GM18499 (cell line): ENCODE results near the gene WWP2.
"Not testable (repeated sequence)": the region's sequence is repeated elsewhere in the genome, so short reads cannot be mapped to it uniquely, and the experiment has no call there.

Experiments
- ATAC-seq: cut with Tn5 transposase; IDR thresholded peaks from one replicate; pipeline ENCODE4 v1.9.1; 2021; ENCODE audit warnings: moderate number of reproducible peaks; ENCODE audit not compliant: insufficient read depth, unreplicated experiment

WWP2 gene

DNA sequence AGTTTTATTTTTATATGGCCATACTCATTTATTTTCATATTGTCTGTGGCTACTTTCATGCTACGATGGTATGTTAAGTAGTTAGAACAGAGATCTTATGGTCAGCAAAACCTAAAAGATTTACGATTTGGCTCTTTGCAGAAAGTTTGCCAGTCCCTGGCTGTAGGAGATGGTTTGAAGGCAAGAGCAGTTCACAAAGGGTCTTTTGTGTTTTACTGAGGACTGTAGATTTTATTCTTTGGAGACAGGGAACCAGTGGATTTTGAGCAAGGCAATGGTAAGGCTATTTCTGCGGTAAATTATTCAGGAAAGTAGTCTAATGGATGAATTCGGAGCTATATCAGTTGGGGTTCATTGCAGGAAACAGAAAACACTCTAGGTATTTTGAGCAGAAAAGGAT is 90.7 kb downstream of the WWP2 start:
- ATAC-seq, result no peak

- ATAC-seq, result no peak
Measured at GRCh38 chr16:69853481-69853880, 91.3 kb downstream of the WWP2 start.

DNA sequence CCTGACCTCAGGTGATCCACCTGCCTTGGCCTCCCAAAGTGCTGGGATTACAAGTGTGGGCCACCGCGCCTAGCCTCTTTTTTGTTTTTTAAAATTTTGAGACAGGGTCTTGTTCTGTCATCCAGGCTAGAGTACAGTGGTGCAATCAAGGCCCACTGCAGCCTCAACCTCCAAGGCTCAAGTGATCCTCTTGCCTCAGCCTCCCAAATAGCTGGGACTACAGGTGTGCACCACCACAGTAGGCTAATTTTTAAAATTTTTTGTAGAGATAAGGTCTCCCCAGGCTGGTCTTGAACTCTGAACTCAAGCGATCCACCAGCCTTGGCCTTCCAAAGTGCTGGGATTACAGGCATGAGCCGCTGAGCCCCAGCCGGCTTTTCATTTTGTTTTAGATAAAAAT is 92.6 kb downstream of the WWP2 start:
- ATAC-seq, result not testable (repeated sequence)

DNA sequence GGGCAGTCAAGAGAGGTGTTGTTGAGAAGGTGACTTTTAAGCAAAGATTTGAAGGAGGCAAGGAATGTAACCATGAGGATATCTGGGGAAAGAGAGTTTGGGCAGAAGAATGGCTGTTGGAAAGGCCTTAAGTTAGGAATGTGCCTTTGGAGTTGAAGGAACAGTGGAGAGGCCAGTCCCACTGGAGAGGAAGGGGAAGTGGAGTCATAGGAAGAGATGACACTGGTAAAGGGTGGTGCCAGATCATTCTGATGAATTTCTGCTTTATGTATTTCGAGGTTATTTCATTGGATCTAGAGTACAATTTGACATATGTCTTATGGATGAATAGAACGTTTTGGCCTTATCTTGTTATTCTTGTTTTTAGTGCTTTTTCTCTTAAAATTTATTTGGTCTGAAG is 93.5 kb downstream of the WWP2 start:
- ATAC-seq, result no peak

- ATAC-seq, result no peak
Measured at GRCh38 chr16:69858191-69859104, 96.3 kb downstream of the WWP2 start.

DNA sequence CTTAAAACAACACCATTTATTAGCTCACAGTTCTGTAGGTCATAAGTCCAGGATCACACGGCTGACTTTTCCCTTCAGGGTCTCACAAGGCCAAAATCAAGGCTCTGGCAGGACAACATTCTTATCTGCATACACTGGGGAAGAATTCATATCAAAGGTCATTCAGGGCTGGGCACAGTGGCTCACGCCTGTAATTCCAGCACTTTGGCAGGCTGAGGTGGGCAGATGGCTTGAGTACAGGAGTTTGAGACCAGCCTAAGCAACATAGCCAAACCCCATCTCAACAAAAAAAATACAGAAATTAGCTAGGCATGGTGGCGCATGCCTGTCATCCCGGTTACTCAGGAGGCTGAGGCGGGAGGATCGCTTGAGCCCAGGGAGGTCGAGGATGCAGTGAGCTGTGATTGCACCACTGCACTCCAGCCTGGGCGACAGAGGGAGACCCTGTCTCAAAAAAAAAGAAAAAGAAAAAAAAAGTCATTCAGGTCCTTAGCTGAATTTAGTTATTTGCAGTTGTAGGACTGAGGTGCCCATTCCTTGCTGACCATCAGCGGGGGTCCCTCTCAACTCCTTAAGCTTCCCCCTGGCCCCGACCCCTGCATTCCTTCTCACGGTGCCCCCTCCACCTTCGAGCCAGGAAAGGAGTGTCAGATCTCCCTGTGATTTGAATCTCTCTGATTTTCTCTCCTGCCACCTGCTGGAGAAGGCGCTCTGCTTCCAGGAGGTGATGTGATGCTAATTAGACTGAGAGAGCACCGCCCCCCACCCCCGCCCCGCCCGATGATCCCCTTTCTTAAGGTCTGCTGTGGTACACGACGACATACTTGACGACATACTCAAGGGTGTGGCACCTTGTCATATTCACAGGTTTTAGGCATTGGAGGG is 97.2 kb downstream of the WWP2 start:
- no peak for ATAC-seq

DNA sequence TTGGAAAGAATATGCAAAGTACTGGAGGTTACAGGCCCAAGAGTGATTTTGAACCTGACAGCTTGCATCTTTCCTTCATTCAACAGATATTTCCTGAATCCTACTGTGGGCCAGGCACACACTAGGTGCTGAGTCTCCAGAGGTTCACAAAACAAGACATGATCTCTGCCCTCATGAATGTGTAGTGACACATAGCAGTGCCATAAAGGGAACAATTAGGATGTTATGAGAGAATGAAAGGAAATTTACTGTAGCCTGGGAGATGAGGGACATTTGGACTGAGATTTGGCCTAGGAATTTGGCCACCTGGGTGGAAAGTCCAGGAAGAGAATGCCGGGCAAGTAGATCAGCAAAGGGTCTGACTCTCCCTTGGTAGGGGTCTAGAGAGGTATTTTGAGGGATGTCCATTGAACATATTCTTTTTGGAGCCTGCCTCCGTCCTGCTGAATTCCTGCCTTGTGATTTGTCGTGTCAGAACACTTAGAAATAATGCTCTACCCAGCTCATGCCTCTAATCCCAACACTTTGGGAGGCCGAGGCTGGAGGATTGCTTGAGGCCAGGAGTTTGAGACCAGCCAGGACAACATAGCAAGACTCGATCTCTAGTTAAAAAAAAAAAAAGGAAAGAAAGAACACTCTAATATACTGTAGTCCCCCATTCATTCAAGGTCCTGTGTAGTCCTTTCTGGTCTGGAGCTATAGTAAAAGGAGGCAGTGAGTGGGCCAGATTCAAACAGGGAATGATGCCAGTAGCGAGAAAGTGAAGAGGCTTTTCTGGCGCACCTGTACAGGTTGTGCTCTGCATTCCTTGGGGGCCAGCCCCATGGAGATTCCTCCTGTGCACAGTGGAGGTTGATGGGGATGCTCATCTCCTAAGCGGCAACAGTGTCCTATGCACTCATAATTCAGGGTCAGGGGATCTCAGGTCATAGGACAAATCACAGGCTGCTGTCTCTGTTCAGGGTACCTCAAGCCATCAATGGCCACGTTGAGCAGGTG is 98.4 kb downstream of the WWP2 start:
- ATAC-seq, result no peak

DNA sequence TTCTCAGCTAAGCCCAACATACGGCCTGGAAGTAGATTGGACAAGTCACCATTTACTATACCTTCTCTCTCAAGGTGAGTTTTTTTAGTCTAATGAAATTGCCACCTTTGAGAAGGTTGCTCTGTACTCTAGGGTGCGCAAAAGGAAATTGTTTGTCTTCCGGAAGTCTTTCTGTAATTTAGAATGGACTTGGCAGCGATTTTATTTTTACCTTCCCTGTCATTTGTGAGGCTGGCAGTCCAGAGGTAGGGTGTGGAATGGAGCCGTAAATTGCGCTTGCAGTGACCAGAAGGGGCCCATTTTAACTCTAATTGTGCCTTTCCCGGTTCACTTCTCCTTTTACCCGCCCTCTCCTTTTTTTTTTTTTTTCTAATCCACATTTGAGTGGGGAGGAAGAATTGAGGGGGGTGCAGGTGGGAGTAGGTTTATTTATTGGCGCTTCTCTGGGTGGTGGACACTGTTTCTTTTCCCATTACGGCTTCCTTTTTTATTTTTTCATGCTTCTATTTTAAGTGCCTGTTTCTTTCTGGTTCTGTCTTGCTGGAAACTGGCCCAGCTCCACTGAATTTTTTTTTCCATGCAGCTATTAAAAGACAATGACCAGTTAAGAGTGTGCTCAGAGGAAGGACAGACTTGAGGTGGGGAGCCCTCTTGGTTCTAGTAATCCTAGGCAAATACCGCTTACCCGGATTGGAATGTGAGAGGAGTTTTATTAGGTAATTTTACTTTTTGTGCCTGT is 99.3 kb downstream of the WWP2 start:
- no peak for ATAC-seq

DNA sequence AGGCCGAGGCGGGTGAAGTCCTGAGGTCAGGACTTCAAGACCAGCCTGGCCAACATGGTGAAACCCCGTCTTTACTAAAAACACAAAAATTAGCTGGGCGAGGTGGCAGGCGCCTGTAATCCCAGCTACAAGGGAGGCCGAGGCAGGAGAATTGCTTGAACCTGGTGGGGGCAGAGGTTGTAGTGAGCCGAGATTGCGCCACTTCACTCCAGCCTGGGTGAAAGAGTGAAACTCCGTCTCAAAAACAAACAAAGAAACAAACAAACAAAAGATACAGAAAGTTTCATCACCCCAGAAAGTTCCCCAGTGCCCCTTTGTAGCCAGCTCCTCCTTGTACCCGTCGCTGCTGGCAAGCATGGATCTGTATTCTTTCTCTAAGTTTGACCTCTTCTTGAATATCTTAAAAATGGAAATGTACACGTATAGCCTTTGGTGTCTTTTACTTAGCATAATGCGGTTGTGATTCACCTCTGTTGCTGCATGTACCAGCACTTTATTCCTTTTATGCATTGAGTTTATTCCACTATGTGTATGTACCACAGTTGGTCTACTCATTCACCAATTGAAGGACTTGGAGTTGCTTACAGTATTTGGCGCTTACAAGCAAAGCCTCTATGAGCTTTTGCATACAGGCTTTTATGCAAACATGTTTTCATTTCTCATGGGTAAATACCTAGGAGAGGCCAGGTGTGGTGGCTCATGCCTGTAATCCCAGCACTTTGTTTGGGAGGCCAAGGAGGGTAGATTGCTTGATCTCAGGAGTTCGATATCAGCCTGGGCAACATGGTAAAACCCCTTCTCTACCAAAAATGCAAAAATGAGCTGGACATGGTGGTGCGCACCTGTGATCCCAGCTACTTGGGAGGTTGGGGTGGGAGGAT is 101.5 kb downstream of the WWP2 start:
- ATAC-seq, result no peak

GRCh38 chr16:69865701-69866100 is 103.6 kb downstream of the WWP2 start:
- no peak for ATAC-seq

- ATAC-seq, result no peak
Measured at GRCh38 chr16:69867784-69868560, 105.8 kb downstream of the WWP2 start.

- no peak for ATAC-seq
Measured at GRCh38 chr16:69870761-69871160, 108.6 kb downstream of the WWP2 start.

GRCh38 chr16:69871708-69872107 is 109.6 kb downstream of the WWP2 start:
- ATAC-seq, result no peak

- ATAC-seq, result no peak
Measured at GRCh38 chr16:69872888-69873287, 110.8 kb downstream of the WWP2 start.

DNA sequence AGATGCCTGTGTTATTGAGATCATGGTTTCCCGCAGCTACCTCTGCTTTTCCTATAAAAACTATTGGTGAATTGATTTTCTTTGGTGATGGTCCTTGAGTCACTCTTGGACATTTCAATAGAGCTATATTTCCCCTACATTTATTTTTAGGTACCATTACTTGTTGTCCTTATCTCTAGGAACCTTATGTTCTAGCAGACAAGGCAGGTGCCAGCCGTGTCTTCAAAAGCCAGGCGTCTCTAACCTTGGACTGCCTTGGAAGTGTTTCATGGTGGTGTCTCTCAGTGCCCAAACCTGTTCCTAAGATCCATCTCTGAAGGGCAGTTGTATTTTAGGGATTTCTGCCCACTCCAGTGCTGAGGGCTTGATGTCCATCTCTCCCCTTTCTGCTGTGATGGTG is 111.7 kb downstream of the WWP2 start:
- ATAC-seq, result no peak

DNA sequence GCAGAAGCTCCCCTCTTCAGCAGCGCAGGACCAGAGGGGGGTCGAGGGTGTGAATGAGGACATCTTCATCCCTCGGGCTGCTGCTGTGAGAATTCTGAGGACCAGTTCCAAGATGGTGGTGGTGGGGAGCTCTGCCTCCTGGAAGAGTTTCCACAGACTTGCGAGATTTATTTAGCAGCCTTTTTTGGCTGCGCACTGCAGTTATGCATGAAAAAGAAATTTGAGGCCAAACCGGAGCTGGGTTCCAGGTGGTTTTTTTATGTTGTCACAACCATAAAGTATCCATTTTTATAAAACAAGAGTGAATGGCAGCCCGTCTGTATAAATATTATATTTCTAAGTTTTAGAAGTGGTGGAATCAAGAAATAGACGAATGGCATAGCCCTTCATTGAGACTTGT is 112.1 kb downstream of the WWP2 start:
- no peak for ATAC-seq

- ATAC-seq, result no peak
Measured at GRCh38 chr16:69880640-69881133, 118.6 kb downstream of the WWP2 start.

GRCh38 chr16:69881141-69881540 is 119.0 kb downstream of the WWP2 start:
- ATAC-seq, result no peak
